OCI-LY3 (cell line): Measurements from ENCODE around the gene PCDHGA7.

ENCODE experiments used
- EZH2phosphoT487 ChIP-seq: fragments of 200-600 bp; shearing (Covaris generic); IDR thresholded peaks from 2 replicates; pipeline ENCODE4 v1.6.1; 2018; ENCODE audit warnings: antibody characterized with exemption, mixed run types, low read depth
- TF ChIP-seq, protein P1 (sequence below): fragments of 200-600, 300-600 bp; sonication (generic); IDR thresholded peaks from 2 replicates; pipeline ENCODE4 v1.5.1; 2014; ENCODE audit warnings: antibody characterized with exemption, low read length, low read depth

DNA sequence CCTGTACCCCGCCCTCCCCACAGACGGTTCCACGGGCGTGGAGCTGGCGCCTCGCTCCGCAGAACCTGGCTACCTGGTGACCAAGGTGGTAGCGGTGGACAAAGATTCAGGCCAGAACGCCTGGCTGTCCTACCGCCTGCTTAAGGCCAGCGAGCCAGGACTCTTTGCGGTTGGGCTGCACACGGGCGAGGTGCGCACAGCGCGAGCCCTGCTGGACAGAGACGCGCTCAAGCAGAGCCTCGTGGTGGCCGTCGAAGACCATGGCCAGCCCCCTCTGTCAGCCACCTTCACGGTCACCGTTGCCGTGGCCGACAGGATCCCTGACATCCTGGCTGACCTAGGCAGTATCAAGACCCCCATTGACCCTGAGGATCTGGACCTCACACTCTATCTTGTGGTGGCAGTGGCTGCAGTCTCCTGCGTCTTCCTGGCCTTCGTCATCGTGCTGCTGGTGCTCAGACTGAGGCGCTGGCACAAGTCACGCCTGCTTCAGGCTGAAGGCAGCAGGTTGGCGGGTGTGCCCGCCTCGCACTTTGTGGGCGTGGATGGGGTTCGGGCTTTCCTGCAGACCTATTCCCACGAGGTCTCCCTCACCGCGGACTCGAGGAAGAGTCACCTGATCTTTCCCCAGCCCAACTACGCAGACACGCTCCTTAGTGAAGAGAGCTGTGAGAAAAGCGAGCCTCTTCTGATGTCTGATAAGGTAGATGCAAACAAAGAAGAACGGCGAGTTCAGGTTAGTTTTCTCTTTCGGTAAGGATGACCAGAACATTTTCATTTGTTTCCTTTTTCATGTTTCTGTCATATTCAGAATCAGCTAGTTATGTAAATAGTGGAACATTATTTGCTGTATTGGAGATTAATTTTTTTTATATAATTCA is 16.3 kb upstream of the PCDHGA7 start:
- TF ChIP-seq, protein P1, sequence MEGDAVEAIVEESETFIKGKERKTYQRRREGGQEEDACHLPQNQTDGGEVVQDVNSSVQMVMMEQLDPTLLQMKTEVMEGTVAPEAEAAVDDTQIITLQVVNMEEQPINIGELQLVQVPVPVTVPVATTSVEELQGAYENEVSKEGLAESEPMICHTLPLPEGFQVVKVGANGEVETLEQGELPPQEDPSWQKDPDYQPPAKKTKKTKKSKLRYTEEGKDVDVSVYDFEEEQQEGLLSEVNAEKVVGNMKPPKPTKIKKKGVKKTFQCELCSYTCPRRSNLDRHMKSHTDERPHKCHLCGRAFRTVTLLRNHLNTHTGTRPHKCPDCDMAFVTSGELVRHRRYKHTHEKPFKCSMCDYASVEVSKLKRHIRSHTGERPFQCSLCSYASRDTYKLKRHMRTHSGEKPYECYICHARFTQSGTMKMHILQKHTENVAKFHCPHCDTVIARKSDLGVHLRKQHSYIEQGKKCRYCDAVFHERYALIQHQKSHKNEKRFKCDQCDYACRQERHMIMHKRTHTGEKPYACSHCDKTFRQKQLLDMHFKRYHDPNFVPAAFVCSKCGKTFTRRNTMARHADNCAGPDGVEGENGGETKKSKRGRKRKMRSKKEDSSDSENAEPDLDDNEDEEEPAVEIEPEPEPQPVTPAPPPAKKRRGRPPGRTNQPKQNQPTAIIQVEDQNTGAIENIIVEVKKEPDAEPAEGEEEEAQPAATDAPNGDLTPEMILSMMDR, result no peak
- no peak for TF ChIP-seq EZH2phosphoT487
